GM10266 (cell line): ENCODE measurements around the gene FBLN2.

Experiments used
- DNase-seq: peaks from one replicate; pipeline ENCODE4 v3.0.0; 2012; ENCODE audit errors: extremely low spot score
- TF ChIP-seq, protein P1 (sequence below): IDR thresholded peaks from 2 replicates; pipeline ENCODE4 v1.5.1; 2012; ENCODE audit warnings: mild to moderate bottlenecking, low read depth; ENCODE audit not compliant: control insufficient read depth, insufficient read depth; ENCODE audit errors: missing control alignments

Gene FBLN2

DNA sequence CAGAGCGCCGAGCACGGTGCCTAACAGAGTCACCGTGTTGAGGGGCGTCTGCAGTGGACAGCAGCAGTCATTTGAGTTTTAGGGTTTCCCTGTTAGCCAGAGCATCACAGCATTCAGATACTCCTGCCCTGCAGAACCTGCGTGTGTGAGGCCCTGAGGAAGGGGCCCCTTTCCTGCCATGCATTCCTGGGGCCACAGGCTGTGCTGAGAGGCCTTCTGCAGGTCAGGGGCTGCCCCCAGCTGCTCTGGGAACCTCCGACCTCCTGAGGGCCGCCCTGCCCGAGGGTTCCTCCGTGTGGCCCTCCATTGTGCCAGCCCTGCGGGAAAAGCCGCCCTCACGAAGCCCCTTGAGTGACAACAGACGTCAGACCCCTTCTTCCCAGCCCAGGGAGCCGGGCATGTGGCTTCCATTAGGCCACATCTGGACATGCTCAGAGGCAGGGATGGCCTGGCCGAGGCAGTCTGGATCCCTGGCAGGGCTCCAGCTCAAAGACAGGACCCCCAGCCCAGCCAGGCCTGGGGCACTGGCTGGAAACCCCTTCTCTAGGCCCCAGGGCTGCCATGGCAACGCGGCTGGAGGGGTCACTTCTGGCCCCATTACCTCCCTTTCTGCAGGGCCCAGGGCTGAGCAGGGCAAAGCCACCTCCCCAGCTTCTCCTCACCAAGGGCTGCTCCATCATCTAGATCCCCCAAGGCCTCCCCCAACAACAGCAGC, 25.3 kb downstream of the FBLN2 start:
- no peak for DNase-seq
- TF ChIP-seq, protein P1, sequence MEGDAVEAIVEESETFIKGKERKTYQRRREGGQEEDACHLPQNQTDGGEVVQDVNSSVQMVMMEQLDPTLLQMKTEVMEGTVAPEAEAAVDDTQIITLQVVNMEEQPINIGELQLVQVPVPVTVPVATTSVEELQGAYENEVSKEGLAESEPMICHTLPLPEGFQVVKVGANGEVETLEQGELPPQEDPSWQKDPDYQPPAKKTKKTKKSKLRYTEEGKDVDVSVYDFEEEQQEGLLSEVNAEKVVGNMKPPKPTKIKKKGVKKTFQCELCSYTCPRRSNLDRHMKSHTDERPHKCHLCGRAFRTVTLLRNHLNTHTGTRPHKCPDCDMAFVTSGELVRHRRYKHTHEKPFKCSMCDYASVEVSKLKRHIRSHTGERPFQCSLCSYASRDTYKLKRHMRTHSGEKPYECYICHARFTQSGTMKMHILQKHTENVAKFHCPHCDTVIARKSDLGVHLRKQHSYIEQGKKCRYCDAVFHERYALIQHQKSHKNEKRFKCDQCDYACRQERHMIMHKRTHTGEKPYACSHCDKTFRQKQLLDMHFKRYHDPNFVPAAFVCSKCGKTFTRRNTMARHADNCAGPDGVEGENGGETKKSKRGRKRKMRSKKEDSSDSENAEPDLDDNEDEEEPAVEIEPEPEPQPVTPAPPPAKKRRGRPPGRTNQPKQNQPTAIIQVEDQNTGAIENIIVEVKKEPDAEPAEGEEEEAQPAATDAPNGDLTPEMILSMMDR, result no peak

DNA sequence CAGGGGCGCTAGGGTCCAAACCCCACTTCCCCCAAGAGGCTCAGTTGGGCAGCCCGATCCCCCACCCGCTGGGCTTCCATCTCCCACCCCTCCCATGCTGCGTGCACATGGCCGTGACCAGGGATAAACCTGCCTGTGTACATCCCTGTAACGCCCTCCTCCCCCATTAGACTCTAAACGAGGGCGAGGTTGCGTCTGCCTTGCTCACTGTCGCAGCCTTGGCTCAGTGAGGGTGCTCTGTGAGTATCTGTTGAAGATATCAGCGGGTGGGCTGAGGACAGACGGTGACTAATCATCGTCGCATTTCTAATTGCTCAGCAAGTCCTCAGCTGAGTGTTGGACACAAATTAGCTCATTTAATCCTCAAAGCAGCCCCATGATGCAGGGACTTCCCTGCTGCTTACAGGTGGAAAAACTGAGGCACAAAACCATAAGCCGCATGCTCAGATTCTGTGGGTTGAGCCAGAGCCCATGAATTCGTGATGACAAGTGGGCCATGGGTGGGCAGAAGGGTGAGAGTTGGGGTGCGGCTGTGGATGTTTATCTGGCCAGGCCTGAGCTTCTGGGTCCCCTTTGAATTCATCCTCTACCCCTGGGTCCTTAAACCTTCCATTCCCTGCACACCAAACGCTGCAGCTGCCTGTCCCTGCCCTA, 26.0 kb downstream of the FBLN2 start:
- DNase-seq, result no peak
- TF ChIP-seq, protein P1, result no peak

DNA sequence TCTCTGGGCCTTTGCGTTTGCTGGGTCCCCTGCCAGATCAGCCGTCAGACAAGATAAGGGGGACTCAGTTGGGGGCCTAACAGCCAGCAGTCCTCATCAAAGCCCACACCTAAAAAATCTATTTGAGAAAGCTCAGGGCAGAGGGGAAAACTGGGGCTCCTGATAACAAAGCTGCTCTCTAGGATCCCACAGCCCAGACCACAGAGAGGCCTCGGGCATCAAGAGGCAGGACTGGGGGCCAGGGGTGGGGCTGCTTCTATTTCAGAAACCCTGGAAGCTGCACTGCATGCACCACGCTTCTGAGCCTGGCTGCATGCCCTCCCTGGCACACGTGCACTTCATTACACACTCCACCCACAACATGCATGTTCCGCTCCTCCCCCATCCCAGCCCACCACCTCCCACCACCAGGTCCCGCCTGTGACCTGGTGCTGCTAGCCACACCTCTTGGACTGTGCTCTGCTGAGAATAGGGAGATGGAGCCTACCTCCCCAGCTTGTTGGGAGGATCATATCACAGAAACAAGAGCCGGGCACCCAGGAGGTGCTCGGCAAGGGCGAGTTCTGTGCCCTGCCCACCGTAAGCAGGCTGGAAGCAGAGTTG, 26.6 kb downstream of the FBLN2 start:
- DNase-seq, result no peak
- TF ChIP-seq, protein P1, result no peak

DNA sequence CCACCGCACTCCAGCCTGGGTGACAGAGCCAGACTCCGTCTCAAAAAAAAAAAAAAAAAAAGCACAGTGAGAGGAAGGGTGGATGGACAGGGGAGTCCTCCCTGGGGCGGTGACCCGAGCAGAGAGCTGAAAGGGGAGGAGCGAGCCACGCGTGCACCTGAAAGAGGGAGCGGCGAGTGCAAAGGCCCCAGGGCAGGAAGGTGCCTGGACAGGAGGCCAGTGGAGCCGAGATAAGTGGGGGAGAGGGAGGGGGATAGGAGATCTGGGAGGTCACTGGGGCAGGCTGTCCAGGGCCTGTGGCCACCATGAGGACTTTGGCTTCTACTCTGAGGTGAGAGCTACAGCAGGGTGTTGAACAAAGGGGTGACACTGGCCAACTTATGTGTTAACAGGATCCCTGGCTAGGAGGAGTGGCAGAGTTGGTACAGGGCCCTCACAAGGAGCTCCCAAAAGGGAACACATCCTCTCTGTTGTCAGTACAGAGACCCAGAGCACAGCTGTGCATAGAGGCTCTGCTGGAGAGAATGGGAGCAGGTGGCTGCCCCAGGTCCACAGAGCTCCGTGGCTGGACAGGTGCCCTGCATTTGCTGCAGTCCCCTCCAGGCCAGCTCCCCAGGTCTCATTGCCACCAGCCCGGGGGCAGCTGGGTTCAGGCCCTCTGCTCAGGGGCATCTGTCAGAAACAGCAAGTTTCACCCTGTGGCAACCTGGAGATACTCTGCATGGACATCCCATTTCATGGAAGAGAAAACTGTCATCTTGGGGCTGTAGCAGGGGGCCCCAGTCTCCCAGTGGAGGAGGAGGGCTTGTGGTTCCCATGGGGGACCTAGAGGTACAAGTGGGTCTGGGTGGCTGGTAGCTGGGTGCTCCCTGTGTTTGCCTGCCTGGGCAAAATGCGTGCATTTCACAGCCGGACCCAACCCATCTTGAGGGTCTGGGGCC, 28.5 kb downstream of the FBLN2 start:
- TF ChIP-seq, protein P1, result no peak
- DNase-seq, result no peak

DNA sequence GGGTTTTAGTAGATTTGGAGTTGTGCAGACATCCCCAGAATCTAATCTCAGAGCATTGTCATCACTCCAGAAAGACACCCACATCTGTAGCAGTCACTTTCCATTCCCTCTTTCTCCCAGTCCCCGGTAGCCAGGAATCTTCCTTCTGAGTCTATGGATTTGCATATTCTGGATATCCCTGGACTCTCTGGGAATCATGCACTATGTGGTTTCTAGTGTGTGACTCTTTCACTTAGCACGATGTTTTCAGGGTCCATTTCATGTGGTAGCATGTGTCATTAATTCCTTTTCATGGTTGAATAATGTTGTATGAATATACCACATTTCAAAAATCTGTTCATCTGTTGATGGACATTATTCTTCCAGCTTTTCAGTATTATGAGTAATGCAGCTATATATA, 29.3 kb downstream of the FBLN2 start:
- TF ChIP-seq, protein P1, result no peak
- no peak for DNase-seq

DNA sequence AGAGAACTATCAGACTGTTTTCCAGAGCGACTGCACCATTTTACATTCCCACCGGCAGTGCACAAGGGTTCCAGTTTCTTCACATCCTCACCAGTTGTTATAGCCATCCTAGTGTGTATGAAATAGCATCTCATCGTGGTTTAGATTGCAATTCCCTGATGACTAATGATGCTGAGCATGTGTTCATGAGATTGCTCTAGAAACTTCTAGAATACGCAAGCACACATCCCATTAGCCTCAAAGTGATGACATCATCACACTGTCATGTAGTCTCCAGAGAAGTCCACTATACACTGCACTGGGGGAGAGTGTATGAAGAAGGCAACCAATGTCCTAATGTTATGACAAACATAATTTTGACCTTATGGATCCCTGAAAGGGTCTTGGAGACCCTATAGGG, 30.1 kb downstream of the FBLN2 start:
- TF ChIP-seq, protein P1, result no peak
- DNase-seq, result no peak
